H1 (cell line): ENCODE results near the gene PHEX. TPM values are rescaled to one million over a fixed set of nuclear protein-coding genes. Genes with fewer than 3 reads are reported as not detected.

Experiments used
- CTCF ChIA-PET: fragments of 300-600 bp; sonication (Branson Sonifier 250); formaldehyde crosslinking; loops from one replicate; lab custom pipeline; 2021; ENCODE audit not compliant: partially characterized antibody; lab: Charles Lee
- POLR2A ChIA-PET: fragments of 300-600 bp; sonication (Branson Sonifier 250); formaldehyde crosslinking; loops from one replicate; lab custom pipeline; 2021; ENCODE audit warnings: inconsistent platforms; ENCODE audit not compliant: partially characterized antibody; lab: Charles Lee
- DNase-seq, 2 experiments: peaks; one replicate each; pipeline versions ENCODE4 v3.0.0 to v3.0.0-alpha.2; 2010 to 2022; ENCODE audit warnings: low spot score in 2 of 2, low read depth in 1 of 2, mixed read lengths in 1 of 2
- FAIRE-seq: peaks from 2 replicates; lab custom pipeline; 2011; peaks lifted over from hg19 to GRCh38; lab: Jason Lieb, UNC
- H2AFZ ChIP-seq: 2 replicates; pipeline ENCODE4 v1.8.1; 2012; ENCODE audit warnings: low read length, inconsistent platforms
- H2AK5ac ChIP-seq: 2 replicates; pipeline ENCODE4 v1.6.1; 2013; ENCODE audit warnings: low read depth, low read length
- H2BK120ac ChIP-seq: replicated peaks from 2 replicates; pipeline ENCODE3; 2013; ENCODE audit warnings: low read depth, low read length, inconsistent platforms
- H2BK12ac ChIP-seq: 2 replicates; pipeline ENCODE4 v1.6.1; 2013; ENCODE audit warnings: low read depth, low read length
- H2BK15ac ChIP-seq: 2 replicates; pipeline ENCODE4 v1.6.1; 2013; ENCODE audit warnings: low read length
- H2BK20ac ChIP-seq: 2 replicates; pipeline ENCODE4 v1.6.1; 2013; ENCODE audit warnings: low read length
- H2BK5ac ChIP-seq: 2 replicates; pipeline ENCODE4 v1.6.1; 2013; ENCODE audit warnings: low read depth, low read length
- H3K14ac ChIP-seq: 2 replicates; pipeline ENCODE4 v1.6.1; 2013; ENCODE audit warnings: inconsistent platforms; ENCODE audit not compliant: insufficient read length
- H3K18ac ChIP-seq: 2 replicates; pipeline ENCODE4 v1.6.1; 2013; ENCODE audit warnings: low read length; ENCODE audit errors: extremely low read depth
- H3K23ac ChIP-seq: 2 replicates; pipeline ENCODE4 v1.6.1; 2013; ENCODE audit warnings: inconsistent platforms; ENCODE audit not compliant: insufficient read length
- H3K23me2 ChIP-seq: 2 replicates; pipeline ENCODE4 v1.6.1; 2013; ENCODE audit warnings: low read depth, low read length
- H3K27ac ChIP-seq: 2 replicates; pipeline ENCODE4 v1.6.1; 2011; ENCODE audit warnings: low read depth, low read length, inconsistent platforms
- H3K27me3 ChIP-seq, 4 experiments: replicated peaks in 1 of 4; 1 replicate in 1 of 4; 2 replicates in 3 of 4; pipeline versions ENCODE4 v1.6.1 to v1.8.1; 2011 to 2013; ENCODE audit warnings: low read length in 3 of 4, mild to moderate bottlenecking in 3 of 4, inconsistent platforms in 2 of 4, mixed read lengths in 2 of 4, moderate library complexity in 1 of 4; ENCODE audit not compliant: control insufficient read depth in 3 of 4, insufficient read depth in 3 of 4; ENCODE audit errors: extremely low read depth in 1 of 4
- H3K36me3 ChIP-seq, 4 experiments: 2 replicates each; pipeline versions ENCODE4 v1.6.1 to v1.8.1; 2011 to 2013; ENCODE audit warnings: mild to moderate bottlenecking in 4 of 4, low read length in 3 of 4, moderate library complexity in 2 of 4, control low read depth in 1 of 4, inconsistent platforms in 1 of 4; ENCODE audit not compliant: insufficient read depth in 4 of 4, control insufficient read depth in 2 of 4
- H3K4ac ChIP-seq: replicated peaks from 2 replicates; pipeline ENCODE3; 2013; ENCODE audit warnings: low read length, low read depth, mixed read lengths, inconsistent platforms; ENCODE audit not compliant: insufficient read length
- H3K4me1 ChIP-seq, 4 experiments: replicated peaks in 1 of 4; 1 replicate in 1 of 4; 2 replicates in 3 of 4; pipeline versions ENCODE4 v1.6.1 to v1.8.1; 2011 to 2013; ENCODE audit warnings: low read length in 3 of 4, inconsistent platforms in 2 of 4, mixed read lengths in 1 of 4; ENCODE audit not compliant: insufficient read depth in 4 of 4, control insufficient read depth in 3 of 4
- H3K4me2 ChIP-seq, 2 experiments: 2 replicates each; pipeline versions ENCODE4 v1.6.1 to v1.8.1; 2011 to 2013; ENCODE audit warnings: low read depth in 2 of 2, low read length in 2 of 2, control low read depth in 1 of 2, inconsistent platforms in 1 of 2, mild to moderate bottlenecking in 1 of 2; ENCODE audit not compliant: insufficient read depth in 1 of 2
- H3K4me3 ChIP-seq, 4 experiments: fragments of 200-600, 300-600 bp in 1 of 4; sonication (generic), shearing (Covaris generic), sonication (Bioruptor Twin) in 1 of 4; 2 replicates each; pipeline versions ENCODE4 v1.5.1 to v1.8.1; 2011 to 2016; ENCODE audit warnings: low read length in 4 of 4, low read depth in 3 of 4, control low read depth in 2 of 4, inconsistent platforms in 2 of 4, mild to moderate bottlenecking in 2 of 4, mixed read lengths in 1 of 4, moderate library complexity in 1 of 4; ENCODE audit not compliant: insufficient read depth in 2 of 4; ENCODE audit errors: extremely low read depth in 1 of 4
- H3K56ac ChIP-seq: replicated peaks from 2 replicates; pipeline ENCODE3; 2013; ENCODE audit warnings: low read depth, mild to moderate bottlenecking, mixed read lengths, low read length, inconsistent platforms; ENCODE audit not compliant: insufficient read length
- H3K79me1 ChIP-seq: 2 replicates; pipeline ENCODE4 v1.6.1; 2013; ENCODE audit warnings: low read depth, low read length, control low read depth
- H3K79me2 ChIP-seq, 2 experiments: 2 replicates each; pipeline versions ENCODE4 v1.6.1 to v1.8.1; 2012 to 2013; ENCODE audit warnings: low read length in 2 of 2, mild to moderate bottlenecking in 2 of 2, inconsistent platforms in 1 of 2; ENCODE audit not compliant: insufficient read depth in 2 of 2, control insufficient read depth in 1 of 2
- H3K9ac ChIP-seq, 4 experiments: replicated peaks in 1 of 4; 1 replicate in 1 of 4; 2 replicates in 3 of 4; pipeline versions ENCODE4 v1.6.1 to v1.8.1; 2011 to 2013; ENCODE audit warnings: low read depth in 3 of 4, low read length in 3 of 4, control low read depth in 2 of 4, mild to moderate bottlenecking in 2 of 4, moderate library complexity in 2 of 4, inconsistent platforms in 1 of 4; ENCODE audit errors: extremely low read depth in 1 of 4
- H3K9me3 ChIP-seq, 2 experiments: 2 replicates each; pipeline versions ENCODE4 v1.6.1 to v1.8.1; 2012 to 2013; ENCODE audit warnings: mild to moderate bottlenecking in 2 of 2, moderate library complexity in 2 of 2, control low read depth in 1 of 2, inconsistent platforms in 1 of 2, low read depth in 1 of 2, low read length in 1 of 2, mixed read lengths in 1 of 2; ENCODE audit not compliant: insufficient read depth in 2 of 2
- H4K20me1 ChIP-seq, 2 experiments: replicated peaks in 1 of 2; 2 replicates each; pipeline versions ENCODE3 to v1.8.1; 2011 to 2013; ENCODE audit warnings: inconsistent platforms in 2 of 2, low read length in 2 of 2, mild to moderate bottlenecking in 1 of 2; ENCODE audit not compliant: insufficient read depth in 2 of 2, control insufficient read depth in 1 of 2
- H4K5ac ChIP-seq: 2 replicates; pipeline ENCODE4 v1.6.1; 2013; ENCODE audit warnings: low read length, low read depth, mixed read lengths, inconsistent platforms; ENCODE audit not compliant: insufficient read length
- H4K8ac ChIP-seq: 2 replicates; pipeline ENCODE4 v1.8.0; 2013; ENCODE audit warnings: mild to moderate bottlenecking, moderate library complexity, low read length, inconsistent platforms; ENCODE audit not compliant: insufficient read depth; ENCODE audit errors: extremely low read depth
- H4K91ac ChIP-seq: replicated peaks from 2 replicates; pipeline ENCODE3; 2013; ENCODE audit warnings: low read length, mixed read lengths, inconsistent platforms; ENCODE audit not compliant: insufficient read length
- BCL11A ChIP-seq, 2 experiments: IDR thresholded peaks; one replicate each; pipeline ENCODE4 v1.6.1; 2011; ENCODE audit warnings: low read depth in 2 of 2, low read length in 2 of 2, mild to moderate bottlenecking in 2 of 2
- NANOG ChIP-seq: IDR thresholded peaks from 2 replicates; pipeline ENCODE4 v1.6.1; 2011; ENCODE audit warnings: low read length, low read depth, mild to moderate bottlenecking, inconsistent platforms; ENCODE audit not compliant: insufficient read depth, poor library complexity, severe bottlenecking
- WGBS, 2 experiments: shearing (Covaris generic) in 1 of 2; methylation state at CpG; one replicate each; pipeline versions ENCODE4 v1.1.6 to v1.1.7; 2013 to 2015; ENCODE audit warnings: low lambda C conversion rate in 2 of 2, mixed read lengths in 2 of 2, inconsistent platforms in 1 of 2, low coverage in 1 of 2, missing lambda C conversion rate in 1 of 2; ENCODE audit not compliant: insufficient replicate concordance in 2 of 2, insufficient coverage in 1 of 2, insufficient read length in 1 of 2; ENCODE audit errors: extremely low coverage in 1 of 2, missing lambda C conversion rate in 1 of 2; 5-methylcytosine and 5-hydroxymethylcytosine counted together
- polyA plus RNA-seq, 7 experiments: library from polyadenylated mRNA; depleted of rRNA in 3 of 7; stranded (reverse) in 5 of 7; unstranded in 2 of 7; fragments of >200 nt in 5 of 7; fragments of 200-250 nt in 2 of 7; gene quantifications; 1 replicate in 5 of 7; 2 replicates in 1 of 7; 4 replicates in 1 of 7; pipeline versions ENCODE4 v1.2.1 to v1.2.3, GENCODE V29; 2011 to 2013; ENCODE audit warnings: missing spikeins in 2 of 7, mixed read lengths in 2 of 7
- total RNA-seq: library from RNA; stranded (reverse); fragmentation: NEBNext Ultra II Directional; extraction: Animal tissue kit (Norgen Biotek cat#: 25700); gene quantifications from 2 replicates; pipeline ENCODE4 v1.2.1, GENCODE V29; 2021

Gene PHEX
- total and polyA plus RNA-seq, 2 of the 8 experiments (the other 6 are each of a cell fraction or from before 2014, with no cell fraction given): 0.03 to 0.11 TPM

DNA sequence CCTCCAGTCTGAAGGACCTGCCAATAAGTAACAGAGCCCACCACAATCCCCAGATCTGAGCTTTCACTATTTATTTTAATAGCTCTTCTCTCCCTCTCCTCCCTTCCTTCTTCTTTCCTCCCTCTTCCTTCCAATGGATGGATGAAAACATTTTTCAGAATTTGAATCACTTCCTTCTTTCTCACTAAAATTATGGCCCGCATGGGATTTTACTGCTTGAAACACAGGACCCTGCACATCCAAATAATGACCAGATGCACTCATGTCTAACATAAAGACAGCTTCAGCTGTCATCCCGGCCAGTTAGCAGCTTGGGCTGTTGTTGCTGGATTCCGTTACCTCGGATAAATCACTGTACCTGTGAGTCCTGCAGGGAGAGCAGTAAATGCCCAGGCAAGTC, 5.4 kb upstream of the PHEX start:
- Histone ChIP-seq H3K79me2 (no peaks in the 10 kb centered on the region), H3K4me2 (no peak overlapping the region), H2BK120ac (no peak overlapping the region), H3K4me1 (no peaks in the 10 kb centered on the region; a peak in 1 of 7 replicates), H4K91ac (no peak overlapping the region), H4K8ac (no peak overlapping the region), H3K27ac (no peak overlapping the region), H2BK15ac (no peak overlapping the region), H3K9ac (no peak overlapping the region), H2BK5ac (no peak overlapping the region), H4K5ac (no peak overlapping the region), H3K14ac (no peak overlapping the region), H2BK12ac (no peak overlapping the region), H3K4ac (no peak overlapping the region), H3K79me1 (no peaks in the 10 kb centered on the region), H4K20me1 (no peaks in the 10 kb centered on the region), H3K27me3 (no peaks in the 10 kb centered on the region), H3K23me2 (no peaks in the 10 kb centered on the region), H3K56ac (no peak overlapping the region), H3K4me3 (no peak overlapping the region), H3K23ac (no peak overlapping the region), H2AFZ (no peak overlapping the region), H3K9me3 (no peaks in the 10 kb centered on the region), H3K18ac (no peak overlapping the region), H2BK20ac (no peak overlapping the region), H3K36me3 (no peaks in the 10 kb centered on the region), H2AK5ac (no peak overlapping the region)
- WGBS, 2 experiments: 79% methylated on average over 4 of the region's 4 CpGs; no CpG with 5 or more reads in 1 of the 2 experiments
- CTCF ChIA-PET: no interaction called here
- no peak for FAIRE-seq
- no peak for DNase-seq
- POLR2A ChIA-PET: no interaction called here
- TF ChIP-seq NANOG (no peak), BCL11A (IDR thresholded peaks at IDR 0.05; ENCODE audit: low read depth in 2 of 2, low read length in 2 of 2) (no peak)
